Left ventricle myocardium inferior (tissue), 1 donor: ENCODE measurements around the gene RBFOX2. TPM values are rescaled to one million over a fixed set of nuclear protein-coding genes. Genes with fewer than 3 reads are reported as not detected.

Source experiments
- DNase-seq: peaks from one replicate; pipeline ENCODE4 v3.0.0-alpha.2; 2020
- H3K27ac ChIP-seq: fragments of 200-600 bp; replicated peaks from 2 replicates; pipeline ENCODE4 v1.8.0; 2021
- H3K27me3 ChIP-seq: fragments of 200-600 bp; 2 replicates; pipeline ENCODE4 v1.8.0; 2021; ENCODE audit warnings: low read depth
- H3K36me3 ChIP-seq: fragments of 200-600 bp; 2 replicates; pipeline ENCODE4 v1.8.0; 2021
- H3K4me1 ChIP-seq: fragments of 200-600 bp; 2 replicates; pipeline ENCODE4 v1.8.0; 2021
- H3K4me3 ChIP-seq: fragments of 200-600 bp; 2 replicates; pipeline ENCODE4 v1.8.0; 2021; ENCODE audit warnings: mild to moderate bottlenecking, moderate library complexity
- H3K9me3 ChIP-seq: fragments of 200-600 bp; replicated peaks from 2 replicates; pipeline ENCODE4 v1.8.0; 2021
- CTCF ChIP-seq: fragments of 200-600 bp; IDR thresholded peaks from 2 replicates; pipeline ENCODE4 v1.8.0; 2021; ENCODE audit warnings: antibody characterized with exemption, mild to moderate bottlenecking, borderline replicate concordance
- intact Hi-C: fragments of 100-400 bp; cut with micrococcal nuclease; formaldehyde crosslinking; loops from one replicate; pipeline ENCODE4 v1.11.0; 2022
- total RNA-seq: library from RNA; stranded (reverse); fragmentation: NEBNext Ultra II Directional; extraction: Animal tissue kit (Norgen Biotek cat#: 25700); gene quantifications from one replicate; pipeline ENCODE4 v1.2.1, GENCODE V29; 2021
- donor health status: DM: no; HTN: yes; CAD: no; lungs with severe emphysema.

RBFOX2 gene
- total RNA-seq, 1 donor from 2014 or later: 75.4 TPM

DNA sequence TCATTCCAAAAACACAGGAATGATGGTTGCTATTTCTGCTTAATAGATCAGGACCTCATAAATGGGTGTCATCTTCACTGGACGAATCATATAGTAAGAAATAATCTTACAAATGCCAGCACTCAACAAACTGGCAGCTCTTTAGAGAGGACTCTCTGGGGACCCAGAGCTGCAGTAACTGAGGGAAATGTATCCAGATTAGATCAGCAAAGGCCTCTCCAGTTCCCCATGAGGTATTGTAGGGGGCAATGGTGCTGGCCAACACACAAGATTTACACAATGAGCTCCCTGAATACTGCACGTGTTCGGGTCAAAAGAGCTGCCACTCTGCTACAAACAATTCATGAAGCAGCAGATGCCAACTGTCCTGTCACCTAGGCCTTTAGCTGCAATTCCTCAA, 110.2 kb downstream of the RBFOX2 start:
- peak overlapping the region; percentile 87 for H3K27ac ChIP-seq
- DNase-seq: no peak
- intact Hi-C loops: no loop called here
- no peaks in the 10 kb centered on the region for H3K9me3 ChIP-seq
- TF ChIP-seq CTCF: no peak
- H3K4me1 ChIP-seq: peaks cover 100% of the 10 kb centered on the region
- no peak overlapping the region for H3K4me3 ChIP-seq
- H3K27me3 ChIP-seq: no peaks in the 10 kb centered on the region
- H3K36me3 ChIP-seq: no peaks in the 10 kb centered on the region

- no peak for TF ChIP-seq CTCF
- H3K27ac ChIP-seq: peak overlapping the region; percentile 87
- intact Hi-C loops: no loop called here
Measured at GRCh38 chr22:35917651-35918050, 111.0 kb downstream of the RBFOX2 start.

DNA sequence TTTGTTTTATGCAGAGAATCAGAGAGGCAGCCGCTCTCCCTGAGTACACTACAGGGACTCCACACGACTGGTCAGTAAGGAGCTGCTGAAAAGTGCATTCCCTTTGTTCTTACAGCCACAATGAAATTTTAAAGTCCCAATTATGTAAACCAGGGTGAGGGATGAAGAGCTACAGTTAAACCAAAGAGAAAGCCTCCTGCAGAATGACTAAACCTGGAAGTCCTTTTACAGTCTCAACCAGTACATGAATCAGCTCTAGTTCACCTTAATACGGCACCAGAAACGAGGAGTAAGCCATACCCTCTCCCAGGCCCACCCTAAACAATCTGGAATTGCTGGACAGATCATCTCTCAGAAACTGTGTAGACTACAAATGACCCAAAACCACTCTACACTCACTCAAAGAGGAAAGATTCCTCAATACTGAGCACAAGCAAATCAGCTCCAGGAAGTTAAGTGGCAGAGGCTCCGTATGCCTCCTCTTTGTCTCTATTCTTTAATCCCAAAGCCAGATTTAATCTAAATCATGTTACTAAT, 113.1 kb downstream of the RBFOX2 start:
- DNase-seq: no peak
- no peaks in the 10 kb centered on the region for H3K9me3 ChIP-seq
- H3K36me3 ChIP-seq: no peaks in the 10 kb centered on the region
- peak overlapping the region; percentile 87 for H3K27ac ChIP-seq
- H3K4me3 ChIP-seq: peak overlapping the region; percentile 66
- TF ChIP-seq CTCF: no peak
- peaks cover 100% of the 10 kb centered on the region for H3K4me1 ChIP-seq
- intact Hi-C loops: no loop called here
- H3K27me3 ChIP-seq: no peaks in the 10 kb centered on the region

More at GRCh38 chr22:35917651-35918050, 111.0 kb downstream of the RBFOX2 start:
- Histone ChIP-seq H3K4me3 (no peak overlapping the region), H3K27me3 (no peaks in the 10 kb centered on the region), H3K9me3 (no peaks in the 10 kb centered on the region), H3K4me1 (peaks cover 100% of the 10 kb centered on the region), H3K36me3 (no peaks in the 10 kb centered on the region)
- DNase-seq: no peak

GRCh38 chr22:35914665-35915476, 113.8 kb downstream of the RBFOX2 start:
- Histone ChIP-seq H3K9me3 (no peaks in the 10 kb centered on the region), H3K4me3 (peak overlapping the region; percentile 66), H3K4me1 (peaks cover 100% of the 10 kb centered on the region), H3K36me3 (no peaks in the 10 kb centered on the region), H3K27me3 (no peaks in the 10 kb centered on the region), H3K27ac (peak overlapping the region; percentile 87)
- intact Hi-C loops: no loop called here
- no peak for TF ChIP-seq CTCF
- DNase-seq: no peak

DNA sequence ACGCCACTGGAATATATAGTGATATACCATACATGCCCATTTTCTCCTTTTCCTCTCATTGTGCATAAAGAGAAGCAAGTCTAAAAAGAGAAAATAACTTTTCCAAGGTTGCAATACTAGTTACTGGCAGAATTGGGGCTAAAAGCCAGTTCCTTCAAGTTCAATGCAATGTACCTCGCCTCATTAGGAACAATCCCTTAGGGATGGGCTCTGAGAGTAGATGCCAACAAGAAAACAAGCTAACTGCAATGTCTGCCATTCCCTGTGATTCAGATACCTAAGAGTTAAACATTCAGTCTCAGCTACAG, 114.3 kb downstream of the RBFOX2 start:
- Histone ChIP-seq H3K4me1 (peaks cover 100% of the 10 kb centered on the region), H3K9me3 (no peaks in the 10 kb centered on the region)
- intact Hi-C loops: no loop called here

More for the DNA sequence above, 114.3 kb downstream of the RBFOX2 start:
- peak overlapping the region; percentile 66 for H3K4me3 ChIP-seq
- no peaks in the 10 kb centered on the region for H3K27me3 ChIP-seq
- no peaks in the 10 kb centered on the region for H3K36me3 ChIP-seq
- H3K27ac ChIP-seq: peak overlapping the region; percentile 87
- TF ChIP-seq CTCF: no peak
- DNase-seq: no peak
